Breast epithelium (tissue), 3 donors: ENCODE measurements around the gene TEX35.

ENCODE experiments used
- POLR2A ChIP-seq: fragments of 450-650 bp; IDR thresholded peaks from one replicate; pipeline ENCODE4 v1.6.1; 2016; ENCODE audit warnings: antibody characterized with exemption, mild to moderate bottlenecking, moderate library complexity
- POLR2AphosphoS5 ChIP-seq, 3 donors: sonication (generic); formaldehyde crosslinking; IDR thresholded peaks; one replicate each; pipeline ENCODE4 v1.6.1; 2017; ENCODE audit warnings: antibody characterized with exemption in 3 of 3
- TF ChIP-seq, protein P1 (sequence below), 3 donors: fragments of 450-650 bp; IDR thresholded peaks; one replicate each; pipeline ENCODE4 v1.5.1; 2016 to 2017; ENCODE audit warnings: antibody characterized with exemption in 3 of 3, mild to moderate bottlenecking in 3 of 3, moderate library complexity in 3 of 3

DNA sequence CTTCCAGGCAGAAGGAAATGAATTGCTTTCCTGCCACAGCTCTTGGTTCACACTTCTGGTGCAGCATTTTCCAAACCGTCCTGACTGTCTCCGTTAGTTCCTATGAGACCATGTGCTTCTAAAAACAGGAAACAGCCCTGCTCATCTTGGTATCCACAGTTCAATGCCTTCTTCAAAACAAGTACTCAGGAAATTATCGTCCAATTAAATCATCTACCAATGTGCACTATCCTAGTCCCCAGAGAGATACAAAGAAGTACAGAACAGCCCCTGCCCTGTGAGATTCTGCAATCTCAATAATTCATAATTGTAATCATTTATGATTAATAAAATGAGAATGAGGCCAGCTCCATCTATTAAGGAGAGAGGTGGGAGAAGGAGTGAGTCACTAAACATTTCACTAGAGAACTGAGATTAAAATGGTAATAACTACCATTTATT is 27.3 kb upstream of the TEX35 start:
- TF ChIP-seq, protein P1, sequence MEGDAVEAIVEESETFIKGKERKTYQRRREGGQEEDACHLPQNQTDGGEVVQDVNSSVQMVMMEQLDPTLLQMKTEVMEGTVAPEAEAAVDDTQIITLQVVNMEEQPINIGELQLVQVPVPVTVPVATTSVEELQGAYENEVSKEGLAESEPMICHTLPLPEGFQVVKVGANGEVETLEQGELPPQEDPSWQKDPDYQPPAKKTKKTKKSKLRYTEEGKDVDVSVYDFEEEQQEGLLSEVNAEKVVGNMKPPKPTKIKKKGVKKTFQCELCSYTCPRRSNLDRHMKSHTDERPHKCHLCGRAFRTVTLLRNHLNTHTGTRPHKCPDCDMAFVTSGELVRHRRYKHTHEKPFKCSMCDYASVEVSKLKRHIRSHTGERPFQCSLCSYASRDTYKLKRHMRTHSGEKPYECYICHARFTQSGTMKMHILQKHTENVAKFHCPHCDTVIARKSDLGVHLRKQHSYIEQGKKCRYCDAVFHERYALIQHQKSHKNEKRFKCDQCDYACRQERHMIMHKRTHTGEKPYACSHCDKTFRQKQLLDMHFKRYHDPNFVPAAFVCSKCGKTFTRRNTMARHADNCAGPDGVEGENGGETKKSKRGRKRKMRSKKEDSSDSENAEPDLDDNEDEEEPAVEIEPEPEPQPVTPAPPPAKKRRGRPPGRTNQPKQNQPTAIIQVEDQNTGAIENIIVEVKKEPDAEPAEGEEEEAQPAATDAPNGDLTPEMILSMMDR (IDR thresholded peaks at IDR 0.05) = no peak
- TF ChIP-seq POLR2A (no peak), POLR2AphosphoS5 (IDR thresholded peaks at IDR 0.05) (no peak)
